DND-41 (cell line): ENCODE measurements around the gene KRT4.

Experiments
- ATAC-seq: fragments of 200-7000 bp; cut with Tn5 transposase; 3 replicates; pipeline ENCODE4 v1.9.1; 2021; ENCODE audit warnings: low read depth; ENCODE audit not compliant: insufficient read depth
- DNase-seq: peaks from one replicate; pipeline ENCODE4 v3.0.0-alpha.2; 2020
- H2AFZ ChIP-seq: 2 replicates; pipeline ENCODE4 v1.6.0; 2012; ENCODE audit warnings: low read depth, low read length
- H3K27ac ChIP-seq: 2 replicates; pipeline ENCODE4 v1.5.1; 2012; ENCODE audit warnings: low read length, inconsistent platforms
- H3K27me3 ChIP-seq: fragments of 200-600 bp; sonication (generic); 2 replicates; pipeline ENCODE4 v1.6.0; 2012; ENCODE audit warnings: low read length, mild to moderate bottlenecking, inconsistent platforms; ENCODE audit not compliant: insufficient read depth, poor library complexity
- H3K36me3 ChIP-seq: 2 replicates; pipeline ENCODE4 v1.5.1; 2012; ENCODE audit warnings: low read length, inconsistent platforms; ENCODE audit not compliant: insufficient read depth
- H3K4me1 ChIP-seq: 2 replicates; pipeline ENCODE4 v1.5.1; 2012; ENCODE audit warnings: mild to moderate bottlenecking, low read length; ENCODE audit not compliant: insufficient read depth
- H3K4me2 ChIP-seq: 2 replicates; pipeline ENCODE4 v1.6.0; 2012; ENCODE audit warnings: mild to moderate bottlenecking, moderate library complexity, low read length, inconsistent platforms; ENCODE audit not compliant: insufficient read depth
- H3K4me3 ChIP-seq, 2 experiments: fragments of 200-600 bp in 1 of 2; shearing (Covaris generic) in 1 of 2; 2 replicates each; pipeline ENCODE4 v1.5.1; 2012 to 2016; ENCODE audit warnings: inconsistent platforms in 2 of 2, low read length in 2 of 2, mild to moderate bottlenecking in 2 of 2, low read depth in 1 of 2, moderate library complexity in 1 of 2
- H3K79me2 ChIP-seq: 2 replicates; pipeline ENCODE4 v1.6.0; 2012; ENCODE audit warnings: low read length, inconsistent platforms; ENCODE audit not compliant: insufficient read depth
- H3K9ac ChIP-seq: 2 replicates; pipeline ENCODE4 v1.6.0; 2012; ENCODE audit warnings: low read depth, mild to moderate bottlenecking, inconsistent platforms, low read length, moderate library complexity
- H3K9me3 ChIP-seq: 2 replicates; pipeline ENCODE4 v1.5.1; 2012; ENCODE audit warnings: low read length, moderate library complexity, mild to moderate bottlenecking, inconsistent platforms; ENCODE audit not compliant: insufficient read depth, severe bottlenecking
- H4K20me1 ChIP-seq: 2 replicates; pipeline ENCODE4 v1.6.0; 2012; ENCODE audit warnings: low read length; ENCODE audit not compliant: insufficient read depth
- EZH2 ChIP-seq: IDR thresholded peaks from 3 replicates; pipeline ENCODE4 v1.6.1; 2012; ENCODE audit warnings: borderline replicate concordance, low read depth, mild to moderate bottlenecking, moderate library complexity, low read length, inconsistent platforms; ENCODE audit not compliant: severe bottlenecking
- TF ChIP-seq, protein P1 (sequence below): IDR thresholded peaks from 2 replicates; pipeline ENCODE4 v1.5.1; 2012; ENCODE audit warnings: borderline replicate concordance, low read length, moderate library complexity, mild to moderate bottlenecking; ENCODE audit not compliant: poor library complexity, severe bottlenecking; ENCODE audit errors: extremely low read depth

The KRT4 gene

DNA sequence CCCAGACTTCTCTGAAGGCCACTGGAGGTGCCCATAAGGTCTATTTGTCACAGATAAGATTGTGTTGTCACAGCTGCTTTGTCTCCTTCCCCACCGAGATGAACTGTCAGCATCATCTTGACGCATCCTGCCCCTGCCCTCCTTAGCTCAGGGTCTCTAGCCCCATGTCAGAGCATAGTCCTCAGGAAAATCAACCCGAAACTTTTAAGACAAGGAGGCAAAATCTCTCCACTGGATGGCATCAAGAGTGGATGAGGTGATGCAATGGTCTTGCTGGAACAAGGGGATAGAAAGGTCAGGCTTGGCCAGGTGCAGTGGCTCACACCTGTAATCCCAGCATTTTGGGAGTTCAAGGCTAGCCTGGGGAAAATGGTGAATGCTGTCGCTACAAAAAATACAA, 12.0 kb upstream of the KRT4 start:
- Histone ChIP-seq H3K9me3 (no peaks in the 10 kb centered on the region), H3K4me3 (no peak overlapping the region), H3K27ac (no peak overlapping the region), H3K36me3 (no peaks in the 10 kb centered on the region), H3K9ac (no peak overlapping the region), H2AFZ (no peak overlapping the region), H3K79me2 (no peaks in the 10 kb centered on the region), H3K27me3 (peaks cover 24% of the 10 kb centered on the region), H4K20me1 (no peaks in the 10 kb centered on the region; the same call in 1 of the 2 replicates), H3K4me2 (no peak overlapping the region), H3K4me1 (no peaks in the 10 kb centered on the region)
- TF ChIP-seq, protein P1, sequence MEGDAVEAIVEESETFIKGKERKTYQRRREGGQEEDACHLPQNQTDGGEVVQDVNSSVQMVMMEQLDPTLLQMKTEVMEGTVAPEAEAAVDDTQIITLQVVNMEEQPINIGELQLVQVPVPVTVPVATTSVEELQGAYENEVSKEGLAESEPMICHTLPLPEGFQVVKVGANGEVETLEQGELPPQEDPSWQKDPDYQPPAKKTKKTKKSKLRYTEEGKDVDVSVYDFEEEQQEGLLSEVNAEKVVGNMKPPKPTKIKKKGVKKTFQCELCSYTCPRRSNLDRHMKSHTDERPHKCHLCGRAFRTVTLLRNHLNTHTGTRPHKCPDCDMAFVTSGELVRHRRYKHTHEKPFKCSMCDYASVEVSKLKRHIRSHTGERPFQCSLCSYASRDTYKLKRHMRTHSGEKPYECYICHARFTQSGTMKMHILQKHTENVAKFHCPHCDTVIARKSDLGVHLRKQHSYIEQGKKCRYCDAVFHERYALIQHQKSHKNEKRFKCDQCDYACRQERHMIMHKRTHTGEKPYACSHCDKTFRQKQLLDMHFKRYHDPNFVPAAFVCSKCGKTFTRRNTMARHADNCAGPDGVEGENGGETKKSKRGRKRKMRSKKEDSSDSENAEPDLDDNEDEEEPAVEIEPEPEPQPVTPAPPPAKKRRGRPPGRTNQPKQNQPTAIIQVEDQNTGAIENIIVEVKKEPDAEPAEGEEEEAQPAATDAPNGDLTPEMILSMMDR, result no peak
- TF ChIP-seq EZH2, result no peak
- ATAC-seq, result no peak
- no peak for DNase-seq

DNA sequence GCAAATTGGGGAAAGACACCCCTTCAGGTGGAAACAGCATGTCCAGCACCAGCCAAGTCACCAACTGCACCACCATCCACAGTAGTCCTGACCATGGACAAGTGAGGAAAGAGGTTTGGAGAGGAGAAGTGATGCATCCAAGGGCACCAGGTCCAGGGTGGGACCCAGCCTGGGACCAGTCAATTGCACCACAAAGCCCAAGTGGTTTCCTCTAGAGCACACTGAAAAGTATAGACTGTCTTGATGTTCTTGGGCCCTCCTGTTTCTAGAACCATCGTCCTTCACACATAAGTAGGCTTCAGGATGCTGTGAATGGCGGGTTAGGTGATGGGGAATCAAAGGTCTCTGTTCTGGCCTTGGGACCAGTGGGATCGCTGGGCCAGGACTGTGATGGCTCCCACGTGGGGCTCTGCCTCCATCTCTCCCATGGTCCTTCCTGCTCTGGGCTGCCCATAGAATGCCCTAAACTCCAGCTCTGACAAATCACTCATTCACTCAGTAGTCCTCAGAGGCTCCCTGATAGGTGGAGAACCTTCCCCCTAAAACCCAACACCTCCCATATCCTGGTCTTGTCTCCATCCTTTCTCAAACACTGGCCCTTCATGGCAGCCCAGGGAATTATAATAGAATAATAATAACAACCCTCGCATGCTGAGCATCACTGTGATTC, 11.0 kb upstream of the KRT4 start:
- Histone ChIP-seq H3K79me2 (no peaks in the 10 kb centered on the region), H3K4me2 (no peak overlapping the region), H3K27me3 (peaks cover 32% of the 10 kb centered on the region), H3K9me3 (no peaks in the 10 kb centered on the region), H3K36me3 (no peaks in the 10 kb centered on the region), H3K9ac (no peak overlapping the region), H3K27ac (no peak overlapping the region), H2AFZ (no peak overlapping the region), H3K4me3 (no peak overlapping the region), H3K4me1 (no peaks in the 10 kb centered on the region), H4K20me1 (peaks cover 6% of the 10 kb centered on the region; the same call in 1 of the 2 replicates)
- DNase-seq (no peak), ATAC-seq (no peak)
- TF ChIP-seq, protein P1, result no peak
- no peak for TF ChIP-seq EZH2

DNA sequence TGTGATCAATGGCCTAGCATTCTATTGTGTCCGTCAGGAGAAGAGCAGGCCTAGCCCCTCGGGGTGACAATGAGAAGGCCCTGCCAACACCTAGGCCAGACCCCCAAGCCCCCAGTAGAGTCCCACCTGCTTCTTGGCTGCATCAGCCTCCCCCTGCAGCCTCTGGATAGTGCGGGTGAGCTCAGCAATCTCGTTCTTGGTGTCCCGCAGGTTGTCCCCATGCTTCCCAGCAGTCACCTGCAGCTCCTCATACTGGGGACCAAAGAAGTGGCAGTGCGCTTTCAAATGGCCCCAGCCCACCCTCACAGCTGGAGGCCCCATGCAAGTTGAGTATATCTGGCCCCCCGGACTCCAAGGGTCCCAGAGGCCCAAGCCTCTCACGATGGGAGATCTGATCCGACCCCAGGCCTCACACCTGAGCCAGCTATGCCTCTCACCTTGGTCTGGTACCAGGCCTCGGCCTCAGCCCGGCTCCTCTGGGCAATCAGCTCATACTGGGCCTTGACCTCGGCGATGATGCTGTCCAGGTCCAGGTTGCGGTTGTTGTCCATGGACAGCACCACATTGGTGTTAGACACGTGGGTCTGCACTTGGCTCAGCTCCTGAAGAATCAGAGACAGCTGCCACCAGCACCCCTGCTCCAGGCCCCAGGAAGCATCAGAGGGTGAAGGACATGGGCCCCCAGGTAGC, 10.0 kb upstream of the KRT4 start:
- no peaks in the 10 kb centered on the region for H3K79me2 ChIP-seq
- TF ChIP-seq, protein P1, result no peak
- no peak for TF ChIP-seq EZH2
- no peaks in the 10 kb centered on the region for H3K4me1 ChIP-seq
- no peak overlapping the region for H3K4me2 ChIP-seq
- no peaks in the 10 kb centered on the region for H3K9me3 ChIP-seq
- no peak for ATAC-seq
- no peak overlapping the region for H3K4me3 ChIP-seq
- no peak overlapping the region for H3K9ac ChIP-seq
- H3K36me3 ChIP-seq, result no peaks in the 10 kb centered on the region
- DNase-seq, result no peak
- H3K27ac ChIP-seq, result no peak overlapping the region
- H3K27me3 ChIP-seq, result peaks cover 29% of the 10 kb centered on the region
- no peak overlapping the region for H2AFZ ChIP-seq
- peaks cover 6% of the 10 kb centered on the region; the same call in 1 of the 2 replicates for H4K20me1 ChIP-seq
